Testis (tissue), 3 donors: Measurements from ENCODE around the gene ABCA4. TPM values are rescaled to one million over a fixed set of nuclear protein-coding genes. Genes with fewer than 3 reads are reported as not detected.

Source experiments
- DNase-seq: peaks from one replicate; pipeline ENCODE4 v3.0.0-alpha.2; 2019
- H3K27ac ChIP-seq, 2 donors: fragments of 200-600 bp; sonication (generic); one replicate each; pipeline ENCODE4 v1.5.1; 2019
- H3K27me3 ChIP-seq: fragments of 200-600 bp; sonication (generic); one replicate; pipeline ENCODE4 v1.5.1; 2019
- H3K36me3 ChIP-seq: fragments of 200-600 bp; sonication (generic); one replicate; pipeline ENCODE4 v1.5.1; 2017; ENCODE audit warnings: low read depth; ENCODE audit errors: missing control alignments
- H3K4me1 ChIP-seq: fragments of 200-600 bp; sonication (generic); one replicate; pipeline ENCODE4 v1.5.1; 2019
- H3K4me3 ChIP-seq, 2 donors: fragments of 200-600 bp; sonication (generic); one replicate each; pipeline ENCODE4 v1.5.1; 2017 to 2019
- H3K9me3 ChIP-seq: fragments of 200-600 bp; sonication (generic); one replicate; pipeline ENCODE4 v1.5.1; 2017
- CTCF ChIP-seq, 3 experiments: fragments of 450-650 bp in 2 of 3; fragments of 200-600 bp in 1 of 3; sonication (generic) in 1 of 3; IDR thresholded peaks; one replicate each; pipeline ENCODE4 v1.5.1; 2016 to 2019; ENCODE audit warnings: antibody characterized with exemption in 3 of 3, mild to moderate bottlenecking in 2 of 3, moderate library complexity in 1 of 3
- POLR2A ChIP-seq: fragments of 450-650 bp; IDR thresholded peaks from one replicate; pipeline ENCODE4 v1.6.1; 2017; ENCODE audit warnings: antibody characterized with exemption, mild to moderate bottlenecking, moderate library complexity
- WGBS, 2 donors: methylation state at CpG; one replicate each; pipeline ENCODE4 v1.1.5; 2018; 5-methylcytosine and 5-hydroxymethylcytosine counted together
- intact Hi-C: fragments of 100-400 bp; cut with DNase I; formaldehyde crosslinking; loops from one replicate; pipeline ENCODE4 v1.15.1; 2023; ENCODE audit warnings: low total_unique reads
- polyA plus RNA-seq: library from polyadenylated mRNA; stranded (reverse); fragments of 350-450 nt; fragmentation: Illumina TruSeq; extraction: RNeasy Lipid Tissue Mini Kit (QIAGEN cat#74804); gene quantifications from one replicate; pipeline ENCODE4 v1.2.3, GENCODE V29; 2014; ENCODE audit warnings: low read depth, low replicate concordance; ENCODE audit not compliant: insufficient read depth
- total RNA-seq, 2 donors: library from RNA; depleted of rRNA; stranded (reverse); fragments of >200 nt; gene quantifications; one replicate each; pipeline ENCODE4 v1.2.3, GENCODE V29; 2016

Gene ABCA4
- total and polyA plus RNA-seq, 3 donors from 2014 or later = 1.6 to 1.8 (median 1.8) TPM

- Histone ChIP-seq H3K4me1 (peaks cover 6% of the 10 kb centered on the region), H3K27me3 (no peaks in the 10 kb centered on the region), H3K36me3 (no peaks in the 10 kb centered on the region), H3K9me3 (no peaks in the 10 kb centered on the region), H3K27ac (no peak overlapping the region), H3K4me3 (no peak overlapping the region)
- intact Hi-C loops = no loop called here
- DNase-seq = no peak
- no peak for TF ChIP-seq POLR2A
- TF ChIP-seq CTCF (IDR thresholded peaks at IDR 0.05) = no peak
- WGBS, 2 donors = 66 to 78% methylated on average over 6 of the region's 6 CpGs
These were observed 98.3 kb downstream of the ABCA4 start for GRCh38 chr1:94022471-94023189.

- H3K27me3 ChIP-seq = no peaks in the 10 kb centered on the region
- no peak overlapping the region for H3K4me3 ChIP-seq
- peaks cover 6% of the 10 kb centered on the region for H3K4me1 ChIP-seq
- H3K27ac ChIP-seq = no peak overlapping the region
- no peaks in the 10 kb centered on the region for H3K36me3 ChIP-seq
- intact Hi-C loops = no loop called here
- TF ChIP-seq POLR2A = no peak
- no peak for TF ChIP-seq CTCF (IDR thresholded peaks at IDR 0.05)
- WGBS, 2 donors = 83% methylated on average over 10 of the region's 10 CpGs
- no peaks in the 10 kb centered on the region for H3K9me3 ChIP-seq
- DNase-seq = no peak
These were observed 100.0 kb downstream of the ABCA4 start for GRCh38 chr1:94020764-94021579.

GRCh38 chr1:94019327-94019726, 101.6 kb downstream of the ABCA4 start:
- TF ChIP-seq CTCF (IDR thresholded peaks at IDR 0.05) (no peak), POLR2A (no peak)
- Histone ChIP-seq H3K9me3 (no peaks in the 10 kb centered on the region), H3K27ac (no peak overlapping the region), H3K4me1 (peaks cover 6% of the 10 kb centered on the region), H3K27me3 (no peaks in the 10 kb centered on the region), H3K36me3 (no peaks in the 10 kb centered on the region), H3K4me3 (no peak overlapping the region)
- 93 to 94% methylated on average over 6 to 9 of the region's 9 CpGs for WGBS, 2 donors
- no peak for DNase-seq
- intact Hi-C loops = no loop called here

- TF ChIP-seq POLR2A (no peak), CTCF (IDR thresholded peaks at IDR 0.05) (no peak)
- intact Hi-C loops = no loop called here
- Histone ChIP-seq H3K4me3 (no peak overlapping the region), H3K4me1 (peaks cover 6% of the 10 kb centered on the region), H3K27ac (no peak overlapping the region), H3K36me3 (no peaks in the 10 kb centered on the region), H3K9me3 (no peaks in the 10 kb centered on the region), H3K27me3 (no peaks in the 10 kb centered on the region)
- DNase-seq = no peak
- WGBS, 2 donors = 77 to 88% methylated on average over 6 of the region's 6 CpGs
These were observed 103.7 kb downstream of the ABCA4 start for GRCh38 chr1:94017155-94017829.
